Left renal pelvis (tissue), 4 donors: ENCODE data around the gene ZNF124. TPM values are rescaled to one million over a fixed set of nuclear protein-coding genes. Genes with fewer than 3 reads are reported as not detected.
"Not testable (repeated sequence)": the region's sequence is repeated elsewhere in the genome, so short reads cannot be mapped to it uniquely, and the experiment has no call there.

Experiments used
- DNase-seq, 4 donors: peaks; one replicate each; pipeline ENCODE4 v3.0.0-alpha.2; 2013; ENCODE audit warnings: low read depth in 4 of 4, low spot score in 3 of 4
- polyA plus RNA-seq, 4 donors: library from polyadenylated mRNA; unstranded; fragments of 120-200 nt; gene quantifications; one replicate each; pipeline ENCODE4 v1.2.1, GENCODE V29; 2013; ENCODE audit not compliant: insufficient read length in 4 of 4

The ZNF124 gene
- polyA plus RNA-seq, 4 donors = 6.2 to 31.9 (median 25.0) TPM

- no peak for DNase-seq
Measured at GRCh38 chr1:247173431-247173830, 1.6 kb upstream of the ZNF124 start.

- DNase-seq = no peak
Measured at GRCh38 chr1:247172996-247173395, 1.2 kb upstream of the ZNF124 start.

- not testable (repeated sequence) for DNase-seq
Measured at GRCh38 chr1:247171443-247171842, 377 bp downstream of the ZNF124 start.

GRCh38 chr1:247165674-247166073, 6.1 kb downstream of the ZNF124 start:
- DNase-seq = no peak

GRCh38 chr1:247164694-247165093, 7.1 kb downstream of the ZNF124 start:
- no peak for DNase-seq

GRCh38 chr1:247156787-247157232, 15.0 kb downstream of the ZNF124 start:
- DNase-seq = no peak

GRCh38 chr1:247147781-247148180, 24.0 kb downstream of the ZNF124 start:
- DNase-seq = no peak

GRCh38 chr1:247147120-247147519, 24.7 kb downstream of the ZNF124 start:
- not testable (repeated sequence) for DNase-seq

- DNase-seq = no peak
Measured at GRCh38 chr1:247146671-247147070, 25.1 kb downstream of the ZNF124 start.

- DNase-seq = no peak
Measured at GRCh38 chr1:247145279-247145678, 26.5 kb downstream of the ZNF124 start.

GRCh38 chr1:247139557-247139956, 32.3 kb downstream of the ZNF124 start:
- not testable (repeated sequence) for DNase-seq

GRCh38 chr1:247131236-247131635, 40.6 kb downstream of the ZNF124 start:
- no peak for DNase-seq

GRCh38 chr1:247127519-247128282, 44.1 kb downstream of the ZNF124 start:
- DNase-seq = not testable (repeated sequence)

- DNase-seq = not testable (repeated sequence)
Measured at GRCh38 chr1:247126601-247127000, 45.2 kb downstream of the ZNF124 start.

GRCh38 chr1:247126166-247126565, 45.7 kb downstream of the ZNF124 start:
- DNase-seq = not testable (repeated sequence)

- no peak for DNase-seq
Measured at GRCh38 chr1:247121382-247121781, 50.4 kb downstream of the ZNF124 start.

GRCh38 chr1:247120408-247120668, 51.5 kb downstream of the ZNF124 start:
- DNase-seq = not testable (repeated sequence)

- no peak for DNase-seq
Measured at GRCh38 chr1:247119600-247120407, 52.0 kb downstream of the ZNF124 start.

- DNase-seq = no peak
Measured at GRCh38 chr1:247118946-247119446, 52.8 kb downstream of the ZNF124 start.

GRCh38 chr1:247115545-247115944, 56.3 kb downstream of the ZNF124 start:
- no peak for DNase-seq

- DNase-seq = no peak
Measured at GRCh38 chr1:247115141-247115510, 56.7 kb downstream of the ZNF124 start.
